Measurements from ENCODE around the gene CETP. TPM values are rescaled to one million over a fixed set of nuclear protein-coding genes. Genes with fewer than 3 reads are reported as not detected.

CETP gene
- total and polyA plus RNA-seq, 2 of the 13 experiments (the other 11 are each of a cell fraction or from before 2014, with no cell fraction given), result 0.31 to 9.8 TPM

DNA sequence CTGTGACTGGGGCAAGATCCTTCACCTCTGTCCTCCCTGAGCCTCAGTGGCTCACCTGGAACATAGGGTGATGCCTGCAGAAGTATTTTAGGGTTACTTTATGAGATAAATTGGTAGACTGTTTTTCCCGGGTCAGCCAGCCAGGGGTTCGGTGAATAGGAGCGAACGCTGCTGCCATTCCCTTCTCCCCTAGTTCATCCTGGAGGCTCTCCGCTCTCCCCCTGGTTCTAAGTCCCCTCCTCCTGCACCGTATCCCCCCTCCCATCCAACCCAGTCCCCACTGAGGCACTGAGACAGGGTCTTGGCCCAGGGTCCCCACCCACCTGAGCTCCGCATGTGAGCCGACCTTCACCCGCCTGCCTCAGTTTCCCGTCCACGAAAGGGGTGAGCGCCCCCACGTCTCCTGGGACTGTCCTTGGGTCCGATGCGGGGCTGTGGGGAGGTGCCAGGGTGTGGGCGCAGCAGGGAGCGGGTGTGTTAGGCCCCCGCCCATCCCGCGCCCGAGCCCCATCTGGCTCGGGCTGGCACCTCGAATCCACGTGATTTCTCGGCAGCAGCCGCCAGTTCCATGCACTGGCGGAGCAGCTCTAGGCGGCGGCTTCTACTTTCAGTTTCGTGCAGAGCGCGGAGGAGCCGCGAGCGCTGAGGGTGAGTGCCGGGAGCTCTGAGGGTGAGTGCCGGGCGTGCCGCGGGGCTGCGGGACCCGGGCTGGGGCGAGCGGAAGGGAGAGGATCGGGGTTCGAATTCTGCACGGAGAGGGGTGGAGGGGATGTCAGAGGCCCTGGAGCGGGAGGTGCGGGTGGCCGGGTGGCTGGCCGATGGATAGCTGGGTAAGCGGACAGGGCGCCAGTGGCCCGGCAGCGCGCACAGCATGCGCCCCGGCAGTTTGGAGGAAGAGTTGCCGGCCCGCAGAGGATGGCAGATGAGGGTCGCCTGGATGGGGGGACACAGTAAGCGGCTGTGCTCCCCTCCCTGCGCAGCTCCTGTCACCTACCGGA is 27.5 kb downstream of the CETP start, which contains the start of gene NLRC5 (continued):
- TF ChIP-seq, protein P1, sequence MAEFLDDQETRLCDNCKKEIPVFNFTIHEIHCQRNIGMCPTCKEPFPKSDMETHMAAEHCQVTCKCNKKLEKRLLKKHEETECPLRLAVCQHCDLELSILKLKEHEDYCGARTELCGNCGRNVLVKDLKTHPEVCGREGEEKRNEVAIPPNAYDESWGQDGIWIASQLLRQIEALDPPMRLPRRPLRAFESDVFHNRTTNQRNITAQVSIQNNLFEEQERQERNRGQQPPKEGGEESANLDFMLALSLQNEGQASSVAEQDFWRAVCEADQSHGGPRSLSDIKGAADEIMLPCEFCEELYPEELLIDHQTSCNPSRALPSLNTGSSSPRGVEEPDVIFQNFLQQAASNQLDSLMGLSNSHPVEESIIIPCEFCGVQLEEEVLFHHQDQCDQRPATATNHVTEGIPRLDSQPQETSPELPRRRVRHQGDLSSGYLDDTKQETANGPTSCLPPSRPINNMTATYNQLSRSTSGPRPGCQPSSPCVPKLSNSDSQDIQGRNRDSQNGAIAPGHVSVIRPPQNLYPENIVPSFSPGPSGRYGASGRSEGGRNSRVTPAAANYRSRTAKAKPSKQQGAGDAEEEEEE (CRISPR knock-in tag; IDR thresholded peaks at IDR 0.05; ENCODE audit: borderline replicate concordance), result no peak
- TF ChIP-seq, protein P2, sequence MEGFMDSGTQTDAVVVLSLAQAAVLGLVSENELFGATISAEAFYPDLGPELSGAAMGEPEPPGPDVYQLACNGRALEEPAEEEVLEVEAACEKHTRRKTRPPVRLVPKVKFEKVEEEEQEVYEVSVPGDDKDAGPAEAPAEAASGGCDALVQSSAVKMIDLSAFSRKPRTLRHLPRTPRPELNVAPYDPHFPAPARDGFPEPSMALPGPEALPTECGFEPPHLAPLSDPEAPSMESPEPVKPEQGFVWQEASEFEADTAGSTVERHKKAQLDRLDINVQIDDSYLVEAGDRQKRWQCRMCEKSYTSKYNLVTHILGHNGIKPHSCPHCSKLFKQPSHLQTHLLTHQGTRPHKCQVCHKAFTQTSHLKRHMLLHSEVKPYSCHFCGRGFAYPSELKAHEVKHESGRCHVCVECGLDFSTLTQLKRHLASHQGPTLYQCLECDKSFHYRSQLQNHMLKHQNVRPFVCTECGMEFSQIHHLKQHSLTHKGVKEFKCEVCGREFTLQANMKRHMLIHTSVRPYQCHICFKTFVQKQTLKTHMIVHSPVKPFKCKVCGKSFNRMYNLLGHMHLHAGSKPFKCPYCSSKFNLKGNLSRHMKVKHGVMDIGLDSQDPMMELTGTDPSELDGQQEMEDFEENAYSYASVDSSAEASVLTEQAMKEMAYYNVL (CRISPR knock-in tag; IDR thresholded peaks at IDR 0.05; ENCODE audit: borderline replicate concordance), result 0 out of 2 replicates have a peak, but pooled peaks have one; percentile 36
- TF ChIP-seq, protein P3, sequence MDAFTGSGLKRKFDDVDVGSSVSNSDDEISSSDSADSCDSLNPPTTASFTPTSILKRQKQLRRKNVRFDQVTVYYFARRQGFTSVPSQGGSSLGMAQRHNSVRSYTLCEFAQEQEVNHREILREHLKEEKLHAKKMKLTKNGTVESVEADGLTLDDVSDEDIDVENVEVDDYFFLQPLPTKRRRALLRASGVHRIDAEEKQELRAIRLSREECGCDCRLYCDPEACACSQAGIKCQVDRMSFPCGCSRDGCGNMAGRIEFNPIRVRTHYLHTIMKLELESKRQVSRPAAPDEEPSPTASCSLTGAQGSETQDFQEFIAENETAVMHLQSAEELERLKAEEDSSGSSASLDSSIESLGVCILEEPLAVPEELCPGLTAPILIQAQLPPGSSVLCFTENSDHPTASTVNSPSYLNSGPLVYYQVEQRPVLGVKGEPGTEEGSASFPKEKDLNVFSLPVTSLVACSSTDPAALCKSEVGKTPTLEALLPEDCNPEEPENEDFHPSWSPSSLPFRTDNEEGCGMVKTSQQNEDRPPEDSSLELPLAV (CRISPR knock-in tag; conservative IDR thresholded peaks at IDR 0.05; ENCODE audit: low read depth), result no peak
- TF ChIP-seq, protein P4, sequence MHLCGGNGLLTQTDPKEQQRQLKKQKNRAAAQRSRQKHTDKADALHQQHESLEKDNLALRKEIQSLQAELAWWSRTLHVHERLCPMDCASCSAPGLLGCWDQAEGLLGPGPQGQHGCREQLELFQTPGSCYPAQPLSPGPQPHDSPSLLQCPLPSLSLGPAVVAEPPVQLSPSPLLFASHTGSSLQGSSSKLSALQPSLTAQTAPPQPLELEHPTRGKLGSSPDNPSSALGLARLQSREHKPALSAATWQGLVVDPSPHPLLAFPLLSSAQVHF (CRISPR knock-in tag; IDR thresholded peaks at IDR 0.05), result peak; percentile 44; the same call in 1 of the 2 replicates
- TF ChIP-seq KLF9 (CRISPR knock-in tag; IDR thresholded peaks at IDR 0.05; ENCODE audit: low read depth), result no peak
- TF ChIP-seq RBFOX2 (IDR thresholded peaks at IDR 0.05; ENCODE audit: low read depth, low read length), result peak; percentile 53; the same call in 1 of the 2 replicates
- TF ChIP-seq ZNF180 (CRISPR knock-in tag; IDR thresholded peaks at IDR 0.05; ENCODE audit: borderline replicate concordance, low read depth), result no peak
- TF ChIP-seq FOXO1 (CRISPR knock-in tag; IDR thresholded peaks at IDR 0.05), result no peak
- TF ChIP-seq, protein P5, sequence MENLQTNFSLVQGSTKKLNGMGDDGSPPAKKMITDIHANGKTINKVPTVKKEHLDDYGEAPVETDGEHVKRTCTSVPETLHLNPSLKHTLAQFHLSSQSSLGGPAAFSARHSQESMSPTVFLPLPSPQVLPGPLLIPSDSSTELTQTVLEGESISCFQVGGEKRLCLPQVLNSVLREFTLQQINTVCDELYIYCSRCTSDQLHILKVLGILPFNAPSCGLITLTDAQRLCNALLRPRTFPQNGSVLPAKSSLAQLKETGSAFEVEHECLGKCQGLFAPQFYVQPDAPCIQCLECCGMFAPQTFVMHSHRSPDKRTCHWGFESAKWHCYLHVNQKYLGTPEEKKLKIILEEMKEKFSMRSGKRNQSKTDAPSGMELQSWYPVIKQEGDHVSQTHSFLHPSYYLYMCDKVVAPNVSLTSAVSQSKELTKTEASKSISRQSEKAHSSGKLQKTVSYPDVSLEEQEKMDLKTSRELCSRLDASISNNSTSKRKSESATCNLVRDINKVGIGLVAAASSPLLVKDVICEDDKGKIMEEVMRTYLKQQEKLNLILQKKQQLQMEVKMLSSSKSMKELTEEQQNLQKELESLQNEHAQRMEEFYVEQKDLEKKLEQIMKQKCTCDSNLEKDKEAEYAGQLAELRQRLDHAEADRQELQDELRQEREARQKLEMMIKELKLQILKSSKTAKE (CRISPR knock-in tag; IDR thresholded peaks at IDR 0.05; ENCODE audit: borderline replicate concordance), result peak; percentile 37; the same call in 1 of the 2 replicates
- TF ChIP-seq ZFY (CRISPR knock-in tag; IDR thresholded peaks at IDR 0.05), result peak; percentile 65
- TF ChIP-seq TBX2 (CRISPR knock-in tag; IDR thresholded peaks at IDR 0.05; ENCODE audit: borderline replicate concordance), result peak; percentile 90
- TF ChIP-seq ZNF761 (CRISPR knock-in tag; conservative IDR thresholded peaks at IDR 0.05), result 0 out of 2 replicates have a peak, but pooled peaks have one; percentile 84
